Karpas-422 (cell line): ENCODE data around the gene TK1. TPM values are rescaled to one million over a fixed set of nuclear protein-coding genes. Genes with fewer than 3 reads are reported as not detected.

Source experiments
- DNase-seq: peaks from one replicate; pipeline ENCODE4 v3.0.0-alpha.2; 2015
- H2AFZ ChIP-seq: fragments of 200-600 bp; sonication (generic); 2 replicates; pipeline ENCODE4 v1.6.1; 2014; ENCODE audit warnings: antibody characterized with exemption, low read length, mixed read lengths
- H3K27ac ChIP-seq: fragments of 200-600 bp; sonication (generic); 2 replicates; pipeline ENCODE4 v1.5.1; 2014; ENCODE audit warnings: mild to moderate bottlenecking, low read length, moderate library complexity
- H3K27me3 ChIP-seq: fragments of 200-600 bp; sonication (generic); 2 replicates; pipeline ENCODE4 v1.6.1; 2014; ENCODE audit warnings: low read length, mixed read lengths
- H3K36me3 ChIP-seq: fragments of 200-600 bp; sonication (generic); 2 replicates; pipeline ENCODE4 v1.6.1; 2014; ENCODE audit warnings: low read length, mixed read lengths; ENCODE audit not compliant: insufficient read depth
- H3K4me1 ChIP-seq: fragments of 200-600 bp; sonication (generic); 2 replicates; pipeline ENCODE4 v1.6.1; 2014; ENCODE audit warnings: mild to moderate bottlenecking, low read length, mixed read lengths
- H3K4me2 ChIP-seq: fragments of 200-600 bp; sonication (generic); 2 replicates; pipeline ENCODE4 v1.6.1; 2014; ENCODE audit warnings: low read length, low read depth, mild to moderate bottlenecking; ENCODE audit not compliant: poor library complexity, severe bottlenecking
- H3K4me3 ChIP-seq: fragments of 200-600 bp; sonication (generic); 2 replicates; pipeline ENCODE4 v1.5.1; 2014; ENCODE audit warnings: mild to moderate bottlenecking, antibody characterized with exemption, low read length, mixed read lengths
- H3K79me2 ChIP-seq: fragments of 200-600 bp; sonication (generic); 2 replicates; pipeline ENCODE4 v1.6.1; 2014; ENCODE audit warnings: mild to moderate bottlenecking, low read length, mixed read lengths
- H3K9ac ChIP-seq: fragments of 200-600 bp; sonication (generic); 2 replicates; pipeline ENCODE4 v1.6.0; 2014; ENCODE audit warnings: low read length
- H3K9me2 ChIP-seq: fragments of 200-600 bp; sonication (generic), shearing (Covaris generic); replicated peaks from 2 replicates; pipeline ENCODE4 v1.6.0; 2014; ENCODE audit warnings: mild to moderate bottlenecking, low read length, moderate library complexity; ENCODE audit not compliant: insufficient read depth
- H3K9me3 ChIP-seq: fragments of 300-700, 200-600 bp; sonication (generic); 2 replicates; pipeline ENCODE4 v1.6.1; 2014; ENCODE audit warnings: low read length, mixed read lengths
- H4K20me1 ChIP-seq: fragments of 200-600 bp; sonication (generic); 2 replicates; pipeline ENCODE4 v1.6.1; 2014; ENCODE audit warnings: mild to moderate bottlenecking, antibody characterized with exemption, low read length, low read depth; ENCODE audit not compliant: insufficient read depth
- total RNA-seq: library from RNA; depleted of rRNA; stranded (reverse); fragments of >200 nt; shearing (Covaris generic); gene quantifications from 2 replicates; pipeline ENCODE4 v1.2.3, GENCODE V29; 2014; ENCODE audit warnings: low replicate concordance

TK1 gene
- total RNA-seq, 1 experiment from 2014 or later, result 22.7 TPM

- Histone ChIP-seq H3K4me3 (no peak overlapping the region), H3K4me2 (no peak overlapping the region), H3K4me1 (no peaks in the 10 kb centered on the region; the same call in 1 of the 2 replicates), H3K27me3 (no peaks in the 10 kb centered on the region), H3K9me3 (no peaks in the 10 kb centered on the region), H3K36me3 (peaks cover 17% of the 10 kb centered on the region; the same call in 1 of the 2 replicates), H3K27ac (no peak overlapping the region), H4K20me1 (no peaks in the 10 kb centered on the region), H2AFZ (no peak overlapping the region), H3K79me2 (no peaks in the 10 kb centered on the region), H3K9ac (no peak overlapping the region), H3K9me2 (no peaks in the 10 kb centered on the region)
- DNase-seq, result no peak
Measured at GRCh38 chr17:78208486-78208885, 21.6 kb upstream of the TK1 start.

GRCh38 chr17:78206298-78206697, 19.4 kb upstream of the TK1 start:
- no peaks in the 10 kb centered on the region for H3K79me2 ChIP-seq
- no peak overlapping the region for H3K4me3 ChIP-seq
- no peaks in the 10 kb centered on the region for H4K20me1 ChIP-seq
- no peaks in the 10 kb centered on the region for H3K9me3 ChIP-seq
- peak; percentile 60 for DNase-seq
- no peak overlapping the region for H3K4me2 ChIP-seq
- H3K4me1 ChIP-seq, result no peaks in the 10 kb centered on the region
- no peak overlapping the region for H2AFZ ChIP-seq
- no peaks in the 10 kb centered on the region for H3K9me2 ChIP-seq
- peaks cover 17% of the 10 kb centered on the region; the same call in 1 of the 2 replicates for H3K36me3 ChIP-seq
- H3K27ac ChIP-seq, result no peak overlapping the region
- no peak overlapping the region for H3K9ac ChIP-seq
- no peaks in the 10 kb centered on the region for H3K27me3 ChIP-seq

GRCh38 chr17:78205124-78205775, 18.4 kb upstream of the TK1 start:
- peaks cover 20% of the 10 kb centered on the region; the same call in 1 of the 2 replicates for H3K36me3 ChIP-seq
- H2AFZ ChIP-seq, result no peak overlapping the region
- H3K4me1 ChIP-seq, result no peaks in the 10 kb centered on the region
- no peak overlapping the region for H3K4me2 ChIP-seq
- no peaks in the 10 kb centered on the region; the same call in 1 of the 2 replicates for H3K79me2 ChIP-seq
- H3K4me3 ChIP-seq, result no peak overlapping the region
- no peaks in the 10 kb centered on the region for H3K9me2 ChIP-seq
- no peak overlapping the region for H3K27ac ChIP-seq
- H3K9me3 ChIP-seq, result no peaks in the 10 kb centered on the region
- no peak overlapping the region for H3K9ac ChIP-seq
- no peaks in the 10 kb centered on the region for H4K20me1 ChIP-seq
- H3K27me3 ChIP-seq, result no peaks in the 10 kb centered on the region
- DNase-seq, result no peak

GRCh38 chr17:78204387-78205123, 17.7 kb upstream of the TK1 start:
- H3K4me2 ChIP-seq, result no peak overlapping the region
- no peak overlapping the region for H2AFZ ChIP-seq
- H3K9ac ChIP-seq, result no peak overlapping the region
- no peaks in the 10 kb centered on the region for H4K20me1 ChIP-seq
- H3K79me2 ChIP-seq, result no peaks in the 10 kb centered on the region; the same call in 1 of the 2 replicates
- DNase-seq, result no peak
- peaks cover 21% of the 10 kb centered on the region; the same call in 1 of the 2 replicates for H3K36me3 ChIP-seq
- no peak overlapping the region for H3K4me3 ChIP-seq
- no peak overlapping the region for H3K27ac ChIP-seq
- no peaks in the 10 kb centered on the region for H3K9me2 ChIP-seq
- H3K9me3 ChIP-seq, result no peaks in the 10 kb centered on the region
- no peaks in the 10 kb centered on the region for H3K4me1 ChIP-seq
- no peaks in the 10 kb centered on the region for H3K27me3 ChIP-seq

- no peaks in the 10 kb centered on the region for H3K4me1 ChIP-seq
- H2AFZ ChIP-seq, result no peak overlapping the region
- no peak for DNase-seq
- peaks cover 4% of the 10 kb centered on the region; the same call in 1 of the 2 replicates for H3K79me2 ChIP-seq
- H3K27me3 ChIP-seq, result no peaks in the 10 kb centered on the region
- no peak overlapping the region for H3K9ac ChIP-seq
- H3K9me3 ChIP-seq, result no peaks in the 10 kb centered on the region
- 0 out of 2 replicates have a peak, but pooled peaks cover under 1% of the 10 kb centered on the region for H4K20me1 ChIP-seq
- peaks cover 34% of the 10 kb centered on the region; the same call in 1 of the 2 replicates for H3K36me3 ChIP-seq
- no peak overlapping the region for H3K4me3 ChIP-seq
- H3K27ac ChIP-seq, result no peak overlapping the region
- H3K4me2 ChIP-seq, result no peak overlapping the region
- no peaks in the 10 kb centered on the region for H3K9me2 ChIP-seq
Measured at GRCh38 chr17:78202666-78203065, 15.8 kb upstream of the TK1 start.

- Histone ChIP-seq H2AFZ (no peak overlapping the region), H3K9me3 (no peaks in the 10 kb centered on the region), H3K27ac (no peak overlapping the region), H3K36me3 (peaks cover 41% of the 10 kb centered on the region), H3K9ac (no peak overlapping the region), H4K20me1 (0 out of 2 replicates have a peak, but pooled peaks cover 12% of the 10 kb centered on the region), H3K79me2 (peaks cover 21% of the 10 kb centered on the region), H3K4me2 (no peak overlapping the region), H3K9me2 (no peaks in the 10 kb centered on the region), H3K27me3 (no peaks in the 10 kb centered on the region), H3K4me1 (no peaks in the 10 kb centered on the region), H3K4me3 (no peak overlapping the region)
- DNase-seq, result no peak
Measured at GRCh38 chr17:78200451-78200850, 13.6 kb upstream of the TK1 start.

GRCh38 chr17:78197147-78197832, 10.4 kb upstream of the TK1 start:
- Histone ChIP-seq H3K4me1 (peaks cover 22% of the 10 kb centered on the region), H3K36me3 (peaks cover 46% of the 10 kb centered on the region), H3K4me3 (no peak overlapping the region), H3K79me2 (peaks cover 42% of the 10 kb centered on the region), H4K20me1 (0 out of 2 replicates have a peak, but pooled peaks cover 12% of the 10 kb centered on the region), H3K27ac (no peak overlapping the region), H2AFZ (no peak overlapping the region), H3K27me3 (no peaks in the 10 kb centered on the region), H3K9me2 (no peaks in the 10 kb centered on the region), H3K9me3 (no peaks in the 10 kb centered on the region), H3K9ac (no peak overlapping the region), H3K4me2 (no peak overlapping the region)
- DNase-seq, result no peak

GRCh38 chr17:78196716-78197115, 9.9 kb upstream of the TK1 start:
- Histone ChIP-seq H3K27ac (no peak overlapping the region), H3K9ac (no peak overlapping the region), H3K36me3 (peaks cover 46% of the 10 kb centered on the region), H3K79me2 (peaks cover 42% of the 10 kb centered on the region), H3K4me2 (no peak overlapping the region), H3K4me1 (peaks cover 28% of the 10 kb centered on the region), H3K9me2 (no peaks in the 10 kb centered on the region), H4K20me1 (0 out of 2 replicates have a peak, but pooled peaks cover 12% of the 10 kb centered on the region), H3K9me3 (no peaks in the 10 kb centered on the region), H3K4me3 (no peak overlapping the region), H2AFZ (no peak overlapping the region), H3K27me3 (no peaks in the 10 kb centered on the region)
- DNase-seq, result no peak
